ENCODE measurements around the gene MAP3K13.

GRCh38 chr3:185350841-185351240 is 12.1 kb upstream of the MAP3K13 start:
- no peak for TF ChIP-seq CTCF (IDR thresholded peaks at IDR 0.05; ENCODE audit: low read depth, low read length, poor library complexity, severe bottlenecking)
- TF ChIP-seq EZH2phosphoT487 (IDR thresholded peaks at IDR 0.05; ENCODE audit: borderline replicate concordance, low read length), result no peak

Measured in DOHH2 (cell line).